GM12878 (cell line): ENCODE measurements around the gene GTF2H1. TPM values are rescaled to one million over a fixed set of nuclear protein-coding genes. Genes with fewer than 3 reads are reported as not detected.

Source experiments
- ATAC-seq: fragments of 200-7000 bp; cut with Tn5 transposase; 3 replicates; pipeline ENCODE4 v1.9.1; 2020; ENCODE audit warnings: mild to moderate bottlenecking, moderate library complexity
- BruUV-seq: library from RNA; stranded (reverse); fragments of 400-500 nt; replicated peaks from 2 replicates; lab custom pipeline; 2021; lab: Mats Ljungman, UMichigan
- CTCF ChIA-PET: fragments of 300-600 bp; sonication (Branson Sonifier 250); formaldehyde crosslinking; extraction: SDS; loops from one replicate; lab custom pipeline; 2021; ENCODE audit warnings: inconsistent platforms; lab: Yijun Ruan, JAX
- POLR2A ChIA-PET: fragments of 350-600 bp; formaldehyde crosslinking; extraction: SDS; loops from one replicate; lab custom pipeline; 2021; ENCODE audit warnings: inconsistent platforms; lab: Charles Lee
- RAD21 ChIA-PET: fragments of 300-600 bp; sonication (Branson Sonifier 250); formaldehyde crosslinking; loops from one replicate; lab custom pipeline; 2023; ENCODE audit warnings: antibody characterized with exemption; ENCODE audit not compliant: unreplicated experiment; lab: Charles Lee
- SMC1A ChIA-PET: fragments of 300-600 bp; sonication (Branson Sonifier 250); formaldehyde crosslinking; loops from one replicate; lab custom pipeline; 2023; ENCODE audit not compliant: unreplicated experiment, uncharacterized antibody; lab: Charles Lee
- DNase-seq: peaks from one replicate; pipeline ENCODE4 v3.0.0-alpha.2; 2011; ENCODE audit warnings: low read depth, low spot score
- FAIRE-seq: peaks from 3 replicates; lab custom pipeline; 2011; peaks lifted over from hg19 to GRCh38; lab: Jason Lieb, UNC
- H2AFZ ChIP-seq: 2 replicates; pipeline ENCODE4 v1.6.0; 2011; ENCODE audit warnings: low read depth, low read length, control low read depth; ENCODE audit not compliant: control insufficient read depth
- H3K27ac ChIP-seq: 2 replicates; pipeline ENCODE4 v1.5.1; 2011; ENCODE audit warnings: control low read depth; ENCODE audit not compliant: control insufficient read depth, insufficient read depth
- H3K27me3 ChIP-seq, 2 experiments: replicated peaks in 1 of 2; 2 replicates each; pipeline versions ENCODE4 v1.6.0 to v1.6.1; 2011; ENCODE audit warnings: low read length in 1 of 2; ENCODE audit not compliant: control insufficient read depth in 2 of 2, insufficient read depth in 2 of 2
- H3K36me3 ChIP-seq, 2 experiments: 2 replicates each; pipeline ENCODE4 v1.5.1; 2011; ENCODE audit warnings: low read length in 1 of 2; ENCODE audit not compliant: control insufficient read depth in 2 of 2, insufficient read depth in 2 of 2
- H3K4me1 ChIP-seq: 2 replicates; pipeline ENCODE4 v1.6.1; 2011; ENCODE audit warnings: mild to moderate bottlenecking, low read length, moderate library complexity, mixed read lengths; ENCODE audit not compliant: control insufficient read depth, insufficient read depth
- H3K4me2 ChIP-seq: 2 replicates; pipeline ENCODE4 v1.6.0; 2011; ENCODE audit warnings: control low read depth; ENCODE audit not compliant: control insufficient read depth, insufficient read depth
- H3K4me3 ChIP-seq: fragments of 200-600 bp; sonication (generic); 2 replicates; pipeline ENCODE4 v1.5.1; 2016
- H3K79me2 ChIP-seq: 2 replicates; pipeline ENCODE4 v1.6.0; 2011; ENCODE audit warnings: low read length; ENCODE audit not compliant: control insufficient read depth, insufficient read depth
- H3K9ac ChIP-seq: 2 replicates; pipeline ENCODE4 v1.8.0; 2011; ENCODE audit warnings: low read length, control low read depth, mixed read lengths; ENCODE audit not compliant: control insufficient read depth, insufficient read depth
- H3K9me3 ChIP-seq: replicated peaks from 3 replicates; pipeline ENCODE4 v1.5.1; 2011; ENCODE audit warnings: mild to moderate bottlenecking, low read length; ENCODE audit not compliant: control insufficient read depth, insufficient read depth
- H4K20me1 ChIP-seq: 2 replicates; pipeline ENCODE4 v1.6.0; 2011; ENCODE audit not compliant: control insufficient read depth, insufficient read depth
- BCLAF1 ChIP-seq: fragments of 450-650 bp; IDR thresholded peaks from 2 replicates; pipeline ENCODE4 v1.6.1; 2017; ENCODE audit warnings: antibody characterized with exemption, mild to moderate bottlenecking, moderate library complexity
- BRCA1 ChIP-seq: IDR thresholded peaks from 2 replicates; pipeline ENCODE4 v1.6.1; 2011; ENCODE audit warnings: low read depth, low read length, improper control_type of control experiment
- CBFB ChIP-seq: IDR thresholded peaks from 2 replicates; pipeline ENCODE4 v1.6.1; 2016; ENCODE audit warnings: antibody characterized with exemption, low read depth
- ESRRA ChIP-seq: IDR thresholded peaks from 2 replicates; pipeline ENCODE4 v1.6.1; 2012; ENCODE audit warnings: mild to moderate bottlenecking, low read length, improper control_type of control experiment
- FOXM1 ChIP-seq: IDR thresholded peaks from 2 replicates; pipeline ENCODE4 v1.6.1; 2012; ENCODE audit warnings: low read depth, mild to moderate bottlenecking, inconsistent platforms, low read length, moderate library complexity
- HDGF ChIP-seq: fragments of 450-650 bp; IDR thresholded peaks from 2 replicates; pipeline ENCODE4 v1.6.1; 2016; ENCODE audit warnings: antibody characterized with exemption
- IRF3 ChIP-seq: fragments of 450-650 bp; IDR thresholded peaks from 2 replicates; pipeline ENCODE4 v1.6.1; 2014; ENCODE audit warnings: mild to moderate bottlenecking
- MTA2 ChIP-seq: fragments of 450-650 bp; IDR thresholded peaks from 2 replicates; pipeline ENCODE4 v1.6.1; 2016; ENCODE audit warnings: low read depth, mild to moderate bottlenecking, moderate library complexity
- MTA3 ChIP-seq: IDR thresholded peaks from 2 replicates; pipeline ENCODE4 v1.6.1; 2012; ENCODE audit warnings: low read length, inconsistent platforms, borderline replicate concordance
- NBN ChIP-seq: fragments of 450-650 bp; IDR thresholded peaks from 2 replicates; pipeline ENCODE4 v1.6.1; 2016
- NKRF ChIP-seq: fragments of 450-650 bp; conservative IDR thresholded peaks from 2 replicates; pipeline ENCODE4 v1.6.1; 2017; ENCODE audit warnings: mild to moderate bottlenecking, moderate library complexity
- SIX5 ChIP-seq: IDR thresholded peaks from 2 replicates; pipeline ENCODE4 v1.6.1; 2011; ENCODE audit warnings: mild to moderate bottlenecking, low read depth, low read length, moderate library complexity; ENCODE audit not compliant: severe bottlenecking
- SMAD1 ChIP-seq: fragments of 450-650 bp; IDR thresholded peaks from 2 replicates; pipeline ENCODE4 v1.6.1; 2018; ENCODE audit warnings: mild to moderate bottlenecking, low read depth; ENCODE audit not compliant: partially characterized antibody
- ZSCAN29 ChIP-seq: fragments of 450-650 bp; IDR thresholded peaks from 2 replicates; pipeline ENCODE4 v1.6.1; 2017; ENCODE audit warnings: mild to moderate bottlenecking, moderate library complexity
- ZZZ3 ChIP-seq: IDR thresholded peaks from 2 replicates; pipeline ENCODE4 v1.6.1; 2011; ENCODE audit warnings: low read depth; ENCODE audit not compliant: control insufficient read depth, insufficient read length
- WGBS: methylation state at CpG from one replicate; pipeline ENCODE4 v1.1.6; 2016; ENCODE audit warnings: low lambda C conversion rate; ENCODE audit not compliant: insufficient replicate concordance, insufficient coverage; ENCODE audit errors: missing lambda C conversion rate; 5-methylcytosine and 5-hydroxymethylcytosine counted together
- in situ Hi-C: fragments of 300-500 bp; cut with MboI; formaldehyde crosslinking; loops from 9 replicates; pipeline ENCODE4 v1.14.3; 2018; ENCODE audit warnings: mixed read lengths
- intact Hi-C: fragments of 100-400 bp; cut with micrococcal nuclease; formaldehyde crosslinking; loops from one replicate; pipeline ENCODE4 v1.14.2; 2022; ENCODE audit not compliant: unreplicated experiment
- polyA plus RNA-seq, 11 experiments: library from polyadenylated mRNA; depleted of rRNA in 4 of 11; unstranded in 6 of 11; stranded (reverse) in 5 of 11; fragments of >200 nt; fragmentation: Nextera tagmentation in 4 of 11; fragmentation: Illumina TruSeq in 1 of 11; extraction: Ambion mirVana in 4 of 11; extraction: Trizol in 1 of 11; gene quantifications; 1 replicate in 1 of 11; 2 replicates in 10 of 11; pipeline versions ENCODE4 v1.2.1 to v1.2.3, GENCODE V29; 2011 to 2016; ENCODE audit warnings: inconsistent platforms in 2 of 11, missing spikeins in 2 of 11, low read depth in 1 of 11
- total RNA-seq, 4 experiments: library from RNA; depleted of rRNA in 3 of 4; stranded (reverse); fragments of >200 nt in 3 of 4; fragmentation: Illumina TruSeq in 1 of 4; extraction: Trizol in 1 of 4; gene quantifications; 2 replicates each; pipeline versions ENCODE4 v1.2.1 to v1.2.3, GENCODE V29; 2013 to 2021

The GTF2H1 gene
- total and polyA plus RNA-seq, 10 of the 15 experiments (the other 5 are each of a cell fraction or from before 2014, with no cell fraction given): 36.7 to 68.8 (median 46.6) TPM

- H3K4me1 ChIP-seq: peaks cover 9% of the 10 kb centered on the region
- RAD21 ChIA-PET: no interaction called here
- BruUV-seq: no TSS peak
- no peak overlapping the region for H3K27ac ChIP-seq
- TF ChIP-seq BCLAF1: no peak
- no peak for TF ChIP-seq IRF3
- no peak for TF ChIP-seq MTA2
- no peak for TF ChIP-seq SMAD1
- no peak for TF ChIP-seq NBN
- TF ChIP-seq NKRF: no peak
- no peak for TF ChIP-seq MTA3
- no peak for TF ChIP-seq CBFB
- TF ChIP-seq ZSCAN29: no peak
- TF ChIP-seq HDGF: no peak
- no peak for TF ChIP-seq ESRRA
- no peak for TF ChIP-seq SIX5
- no peak for TF ChIP-seq ZZZ3
- no peak for TF ChIP-seq BRCA1
- TF ChIP-seq FOXM1: no peak
- CTCF ChIA-PET: no interaction called here
- no peaks in the 10 kb centered on the region for H3K9me3 ChIP-seq
- H2AFZ ChIP-seq: no peak overlapping the region
- intact Hi-C loops (no loop called here), in situ Hi-C loops (no loop called here)
- no peaks in the 10 kb centered on the region for H4K20me1 ChIP-seq
- no peak overlapping the region for H3K4me3 ChIP-seq
- DNase-seq (no peak), ATAC-seq (no peak), FAIRE-seq (no peak)
- peaks cover 2 to 3% of the 10 kb centered on the region in 2 experiments; a peak in 2 of 4 replicates for H3K36me3 ChIP-seq
- no peaks in the 10 kb centered on the region for H3K27me3 ChIP-seq
- SMC1A ChIA-PET: interaction anchor here (0.5 kb wide), 1 partner anchor 26 kb away, joined by 3 read pairs; no protein-coding TSS in a partner anchor
- H3K9ac ChIP-seq: no peak overlapping the region
- POLR2A ChIA-PET: no interaction called here
- H3K4me2 ChIP-seq: peak overlapping the region; percentile 58
- WGBS: 100% methylated on average over 4 of the region's 4 CpGs
- peaks cover 81% of the 10 kb centered on the region for H3K79me2 ChIP-seq
These were observed 4.8 kb upstream of the GTF2H1 start for GRCh38 chr11:18317551-18317950.
